Skin of body (tissue), 2 donors: Measurements from ENCODE around the gene C16orf89. TPM values are rescaled to one million over a fixed set of nuclear protein-coding genes. Genes with fewer than 3 reads are reported as not detected.
"Not testable (repeated sequence)": the region's sequence is repeated elsewhere in the genome, so short reads cannot be mapped to it uniquely, and the experiment has no call there.

Source experiments
- DNase-seq: peaks from one replicate; lab custom pipeline; 2025; lab: John Stamatoyannopoulos, UW
- total RNA-seq: library from RNA; depleted of rRNA; stranded (reverse); fragments of >200 nt; gene quantifications from one replicate; pipeline ENCODE4 v1.2.3, GENCODE V29; 2014

Gene C16orf89
- total RNA-seq, 1 donor from 2014 or later = 2.0 TPM

- not testable (repeated sequence) for DNase-seq
These were observed 19.0 kb upstream of the C16orf89 start for GRCh38 chr16:5084802-5085201.

DNA sequence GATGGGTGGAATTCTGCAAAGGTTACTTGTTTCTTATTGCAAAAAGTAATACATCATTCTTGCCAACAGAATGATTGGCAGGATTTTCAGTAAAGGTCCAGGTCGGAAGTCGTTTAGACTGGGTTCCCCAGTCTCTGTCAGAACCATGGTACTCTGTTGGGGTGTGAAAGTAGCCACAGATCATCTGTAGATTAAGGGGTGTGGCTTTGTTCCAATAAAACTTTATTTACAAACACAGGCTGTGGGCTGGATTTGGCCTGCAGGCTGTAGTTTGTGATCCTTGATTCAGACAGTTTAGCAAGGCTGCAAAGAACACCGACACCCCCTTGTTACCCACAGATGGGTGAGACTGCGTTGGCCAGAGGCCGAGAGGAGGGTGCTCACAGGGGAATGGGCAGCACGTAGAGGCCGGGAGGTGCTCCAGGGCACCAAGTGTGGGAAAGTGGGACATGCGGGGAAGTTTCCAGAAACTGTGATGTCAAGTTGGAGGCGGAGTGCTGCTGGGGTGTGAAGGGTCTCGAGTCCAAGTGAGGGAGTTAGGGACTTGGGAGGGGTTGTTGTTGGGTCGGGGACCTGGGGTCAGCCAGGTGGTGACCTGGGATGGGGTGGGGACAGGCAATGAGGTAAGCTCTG, 18.5 kb upstream of the C16orf89 start:
- not testable (repeated sequence) for DNase-seq

- DNase-seq = not testable (repeated sequence)
These were observed 17.9 kb upstream of the C16orf89 start for GRCh38 chr16:5083646-5084045.

- DNase-seq = not testable (repeated sequence)
These were observed 15.2 kb upstream of the C16orf89 start for GRCh38 chr16:5080996-5081395.

GRCh38 chr16:5080461-5080860, 14.7 kb upstream of the C16orf89 start:
- not testable (repeated sequence) for DNase-seq

DNA sequence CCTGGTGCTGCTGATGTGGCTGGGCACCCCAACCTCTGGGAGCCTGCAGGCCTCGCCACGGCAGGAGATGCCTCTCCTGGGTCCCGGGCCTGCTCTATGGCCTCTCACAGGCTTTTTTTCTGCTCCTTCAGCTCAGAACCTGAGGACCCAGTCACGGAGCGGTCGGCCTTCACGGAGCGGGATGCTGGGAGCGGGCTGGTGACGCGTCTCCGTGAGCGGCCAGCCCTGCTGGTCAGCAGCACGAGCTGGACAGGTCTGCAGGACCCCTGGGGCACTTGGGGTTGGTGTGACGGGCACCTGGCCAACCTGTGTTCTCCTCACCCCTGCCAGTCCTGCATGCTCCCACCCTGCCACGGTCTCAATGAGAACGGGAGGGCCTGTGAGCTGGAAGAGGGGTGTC, 12.9 kb upstream of the C16orf89 start:
- DNase-seq = no peak

DNA sequence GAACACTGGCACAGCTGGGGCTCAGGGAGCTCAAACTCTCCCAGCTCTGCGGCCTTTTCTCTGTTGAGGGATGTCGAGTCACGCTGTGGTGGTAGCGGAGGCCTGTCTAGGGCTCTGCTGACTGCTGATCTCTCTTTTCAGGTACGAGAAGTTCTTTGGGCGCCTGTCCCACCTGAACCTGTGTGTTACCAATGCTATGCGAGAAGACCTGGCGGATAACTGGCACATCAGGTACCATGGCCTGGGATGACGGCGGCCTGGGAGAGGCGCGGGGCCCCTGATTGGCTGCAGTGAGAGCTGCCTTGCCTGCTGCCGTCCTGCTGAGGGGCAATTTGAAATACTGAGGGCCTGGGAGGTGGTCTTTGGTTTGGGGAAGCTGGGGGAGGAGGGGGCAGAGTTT, 11.5 kb upstream of the C16orf89 start:
- DNase-seq = no peak

DNA sequence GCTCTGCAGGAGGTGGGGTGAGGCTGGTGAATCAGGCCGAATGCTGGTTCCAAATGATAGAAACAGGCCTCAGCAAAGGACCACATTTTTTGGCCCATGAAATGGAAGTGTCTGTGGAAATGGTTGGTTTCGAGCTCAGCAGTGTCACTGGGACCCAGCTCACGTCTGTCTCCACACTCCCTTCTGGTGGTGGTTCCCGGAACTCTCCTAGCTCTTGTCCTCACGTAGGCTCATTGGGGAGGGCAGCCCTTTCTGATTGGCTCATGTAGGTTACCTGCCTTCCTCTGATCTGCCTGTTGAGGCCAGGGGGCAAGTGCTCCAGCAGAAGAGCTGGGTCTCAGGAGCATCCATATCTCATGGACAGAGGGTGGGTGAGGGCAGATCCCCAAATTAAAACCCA, 9.9 kb upstream of the C16orf89 start:
- no peak for DNase-seq

DNA sequence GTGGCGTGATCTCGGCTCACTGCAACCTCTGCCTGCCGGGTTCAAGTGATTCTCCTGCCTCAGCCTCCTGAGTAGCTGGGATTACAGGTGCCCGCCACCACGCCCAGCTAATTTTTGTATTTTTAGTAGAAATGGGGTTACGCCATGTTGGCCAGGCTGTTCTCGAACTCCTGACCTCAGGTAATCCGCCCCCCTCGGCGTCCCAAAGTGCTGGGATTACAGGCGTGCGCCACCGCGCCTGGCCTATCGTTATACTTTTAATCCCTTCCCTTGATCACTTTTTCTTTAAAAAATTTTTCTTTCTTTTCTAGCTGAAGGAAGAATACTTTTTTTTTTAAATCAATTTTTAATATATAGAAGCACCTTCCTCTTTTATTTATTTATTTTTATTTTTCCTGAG, 8.0 kb upstream of the C16orf89 start:
- DNase-seq = not testable (repeated sequence)

DNA sequence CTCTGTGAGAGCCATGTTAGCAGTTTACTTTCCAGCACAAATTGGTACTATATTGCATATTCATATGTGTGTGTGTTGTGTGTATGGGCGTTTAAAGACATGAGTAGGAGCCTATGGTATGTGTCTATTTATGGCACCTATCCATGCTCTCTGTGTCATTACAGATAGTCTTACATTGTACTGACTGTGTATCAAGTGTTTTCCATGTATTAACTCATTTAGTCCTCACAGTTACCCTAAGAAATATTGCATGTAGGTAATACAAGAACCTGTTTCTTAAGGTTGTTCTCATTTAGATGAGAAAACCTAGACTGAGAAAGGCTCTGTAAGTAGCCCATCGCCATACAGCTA, 7.5 kb upstream of the C16orf89 start:
- DNase-seq = no peak

- no peak for DNase-seq
These were observed 6.8 kb upstream of the C16orf89 start for GRCh38 chr16:5072334-5073278.

GRCh38 chr16:5071681-5072333, 6.1 kb upstream of the C16orf89 start, which contains the start of gene ALG1:
Gene ALG1 (plus strand): TSS chr16:5071843. CDS start chr16:5071850, 7 bp downstream.
- DNase-seq = peak; percentile 72

- DNase-seq = no peak
These were observed 5.6 kb upstream of the C16orf89 start for GRCh38 chr16:5071341-5071680.

GRCh38 chr16:5070431-5071186, 4.9 kb upstream of the C16orf89 start:
- no peak for DNase-seq

DNA sequence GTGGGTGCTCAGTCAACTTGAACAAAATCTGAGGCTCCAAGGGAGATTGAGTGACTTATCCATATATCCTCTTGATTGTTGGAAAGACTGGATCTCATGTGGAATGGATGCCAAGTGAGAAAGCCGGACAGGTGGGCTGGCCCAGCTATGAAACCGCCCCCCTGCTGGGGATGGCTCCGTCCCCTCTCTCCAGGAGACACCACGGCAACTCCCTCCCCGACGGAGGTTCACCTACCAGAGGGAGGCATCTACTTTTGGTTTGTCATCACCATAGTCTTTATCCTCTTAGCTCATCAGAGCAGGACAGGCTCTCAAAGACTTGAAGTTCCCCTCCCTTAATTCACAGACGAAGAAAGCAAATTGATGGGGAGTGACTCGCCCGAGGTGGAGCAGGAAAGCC, 4.1 kb upstream of the C16orf89 start:
- no peak for DNase-seq

DNA sequence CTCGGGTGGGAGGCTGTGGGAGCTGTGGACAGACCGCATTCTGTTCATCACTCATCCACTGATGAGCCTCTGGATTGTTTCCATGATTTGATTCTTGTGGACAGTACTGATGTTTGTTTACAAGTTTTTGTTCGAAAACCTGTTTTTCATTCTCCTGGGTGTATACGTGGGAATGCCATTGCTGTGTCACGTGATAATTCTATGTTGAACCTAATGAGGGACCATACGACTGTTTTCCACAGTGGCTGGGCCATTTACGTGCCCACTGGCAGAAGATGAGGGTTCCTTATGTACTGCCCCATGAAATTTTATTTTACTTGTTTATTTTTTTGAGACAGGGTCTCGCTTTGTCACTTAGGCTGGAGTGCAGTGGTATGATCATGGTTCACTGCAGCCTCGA, 3.3 kb upstream of the C16orf89 start:
- no peak for DNase-seq

DNA sequence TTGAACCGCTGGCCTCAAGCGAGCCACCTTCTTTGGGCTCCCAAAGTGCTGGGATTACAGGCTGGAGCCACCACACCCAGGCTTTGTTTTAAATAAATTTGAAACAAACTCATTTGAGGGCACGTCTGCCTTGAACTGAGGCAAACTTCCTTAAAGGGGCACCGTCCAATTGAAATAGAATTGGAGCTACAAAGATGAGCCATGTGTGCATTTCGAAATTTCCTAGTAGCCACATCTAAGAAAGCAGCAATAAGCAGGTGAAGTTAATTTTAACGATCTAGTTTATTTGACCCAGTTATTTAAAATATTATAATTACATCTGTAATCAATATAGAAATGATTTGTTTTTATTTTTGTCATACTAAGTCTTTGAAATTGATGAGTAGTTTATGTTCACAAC, 755 bp upstream of the C16orf89 start:
- DNase-seq = no peak

- DNase-seq = no peak
These were observed 430 bp downstream of the C16orf89 start for GRCh38 chr16:5065326-5065725.

- DNase-seq = no peak
These were observed 841 bp downstream of the C16orf89 start for GRCh38 chr16:5064915-5065314.

- DNase-seq = no peak
These were observed 2.7 kb downstream of the C16orf89 start for GRCh38 chr16:5062790-5063765.
